Measurements from ENCODE around the gene NCR2. TPM values are rescaled to one million over a fixed set of nuclear protein-coding genes. Genes with fewer than 3 reads are reported as not detected.

Gene NCR2
- polyA plus RNA-seq, 1 of the 3 experiments (the other 2 are of a cell fraction), result not detected

- ChIA-PET POLR2A (no interaction called here), CTCF (interaction anchor here (0.6 to 12.1 kb wide), 14 partner anchors 13 to 416 kb away, joined by 3 to 285 read pairs (median 6); partner anchors contain the start of genes NCR2 and TOMM6)
- no peak for DNase-seq
- H3K4me3 ChIP-seq (ENCODE audit: low read depth in 2 of 2, low read length in 1 of 2), result no peak overlapping the region
- H3K36me3 ChIP-seq (replicated peaks in 1 of 2; ENCODE audit: control insufficient read depth in 1 of 2, insufficient read depth in 2 of 2, low read length in 1 of 2), result no peaks in the 10 kb centered on the region
- H2AFZ ChIP-seq (ENCODE audit: low read depth), result no peak overlapping the region
- H3K79me2 ChIP-seq (ENCODE audit: insufficient read depth), result no peaks in the 10 kb centered on the region
- peaks cover 3% of the 10 kb centered on the region for H3F3A ChIP-seq (replicated peaks; ENCODE audit: insufficient read depth)
- TF ChIP-seq GABPA (IDR thresholded peaks at IDR 0.05; ENCODE audit: low read depth) (no peak), FOXM1 (IDR thresholded peaks at IDR 0.05; ENCODE audit: low read depth) (no peak), MEF2A (IDR thresholded peaks at IDR 0.05; ENCODE audit: borderline replicate concordance, low read depth) (no peak), MXI1 (IDR thresholded peaks at IDR 0.05; ENCODE audit: low read depth, low read length) (no peak), USF1 (IDR thresholded peaks at IDR 0.05; ENCODE audit: borderline replicate concordance, low read depth) (no peak), CHD2 (IDR thresholded peaks at IDR 0.05; ENCODE audit: low read length, partially characterized antibody) (no peak), EP300 (IDR thresholded peaks at IDR 0.05; ENCODE audit: borderline replicate concordance in 1 of 2, low read depth in 1 of 2, low read length in 1 of 2) (no peak), YY1 (IDR thresholded peaks at IDR 0.05; ENCODE audit: low read depth) (no peak), JUND (IDR thresholded peaks at IDR 0.05) (no peak), NFIC (IDR thresholded peaks at IDR 0.05; ENCODE audit: borderline replicate concordance) (no peak), POLR2AphosphoS5 (IDR thresholded peaks at IDR 0.05; ENCODE audit: low read depth, low read length) (no peak), RCOR1 (IDR thresholded peaks at IDR 0.05; ENCODE audit: low read length) (no peak), USF2 (IDR thresholded peaks at IDR 0.05; ENCODE audit: borderline replicate concordance, low read depth, low read length) (no peak), GATA2 (CRISPR knock-in tag; IDR thresholded peaks at IDR 0.05) (no peak), ELF1 (IDR thresholded peaks at IDR 0.05) (no peak), TAF1 (IDR thresholded peaks at IDR 0.05; ENCODE audit: borderline replicate concordance, low read depth, low read length) (no peak), RAD21 (IDR thresholded peaks at IDR 0.05; ENCODE audit: low read length) (no peak), FOXJ3 (CRISPR knock-in tag; IDR thresholded peaks at IDR 0.05) (no peak), PBX3 (IDR thresholded peaks at IDR 0.05) (no peak), TCF12 (IDR thresholded peaks at IDR 0.05) (no peak)
- no peak overlapping the region for H3K27ac ChIP-seq (ENCODE audit: low read depth in 2 of 2, low read length in 1 of 2)
- 64% methylated on average over 6 of the region's 6 CpGs for WGBS (ENCODE audit: low lambda C conversion rate)
- H3K4me2 ChIP-seq, result no peak overlapping the region
- no peaks in the 10 kb centered on the region for H3K9me2 ChIP-seq
- peaks cover 2 to 3% of the 10 kb centered on the region in 2 experiments; a peak in 1 of 4 replicates for H3K4me1 ChIP-seq (ENCODE audit: control insufficient read depth in 1 of 2, insufficient read depth in 2 of 2, low read depth in 1 of 2, low read length in 1 of 2)
- H3K9ac ChIP-seq, result no peak overlapping the region
- no peaks in the 10 kb centered on the region for H3K9me3 ChIP-seq
- peaks cover 78% of the 10 kb centered on the region for H3K27me3 ChIP-seq (ENCODE audit: insufficient read depth)
- H4K20me1 ChIP-seq (ENCODE audit: insufficient read depth), result no peaks in the 10 kb centered on the region
Observed at GRCh38 chr6:41370488-41371111, 35.2 kb downstream of the NCR2 start.

All from SK-N-SH (cell line).